Measurements from ENCODE around the gene VARS2.
"Not testable (repeated sequence)": the region's sequence is repeated elsewhere in the genome, so short reads cannot be mapped to it uniquely, and the experiment has no call there.

The VARS2 gene

DNA sequence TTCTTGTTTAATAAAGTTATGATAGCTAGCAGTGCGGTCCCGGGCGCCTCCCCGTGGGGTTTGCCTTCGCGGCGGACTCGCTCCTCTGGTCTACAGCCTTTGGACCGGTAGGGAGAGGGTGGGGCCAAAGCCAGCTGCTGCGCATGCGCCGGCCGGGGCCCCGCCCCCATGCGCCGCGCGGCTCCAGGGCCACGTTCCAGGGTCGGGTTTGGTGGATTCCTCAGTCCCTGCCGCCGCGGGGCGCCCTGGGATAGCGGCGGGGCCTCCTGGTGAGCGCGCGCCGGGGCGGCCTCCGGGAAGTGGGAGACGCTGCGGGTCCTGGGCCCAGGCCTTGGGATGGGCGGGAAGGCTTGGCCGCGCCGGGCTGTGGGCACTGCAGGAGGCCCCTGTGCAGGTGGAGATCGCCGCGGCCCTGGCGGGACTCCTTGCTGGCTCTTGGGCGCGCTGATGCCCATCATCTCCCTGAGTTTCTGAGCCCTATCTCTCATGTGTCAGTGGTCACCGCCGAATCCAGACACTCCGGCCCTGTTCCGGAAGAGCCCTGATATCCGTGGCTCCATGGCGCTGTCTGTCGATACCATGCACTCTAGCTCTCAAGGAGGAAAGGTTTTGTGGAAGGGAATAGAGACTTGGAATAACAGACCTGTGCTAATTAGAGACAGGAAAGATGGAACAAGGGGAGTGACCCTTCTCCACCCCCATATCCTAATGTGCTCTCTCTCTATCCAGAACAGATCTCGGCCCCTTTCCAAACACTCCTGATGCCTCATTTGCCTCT, at the start of gene VARS2:
Gene VARS2, plus strand, starts transcription at position 163 of the 778 bp plus-strand sequence. Its CDS starts 599 bp downstream, at position 762.
- peak; percentile 75 for DNase-seq (ENCODE audit: low read depth)

DNA sequence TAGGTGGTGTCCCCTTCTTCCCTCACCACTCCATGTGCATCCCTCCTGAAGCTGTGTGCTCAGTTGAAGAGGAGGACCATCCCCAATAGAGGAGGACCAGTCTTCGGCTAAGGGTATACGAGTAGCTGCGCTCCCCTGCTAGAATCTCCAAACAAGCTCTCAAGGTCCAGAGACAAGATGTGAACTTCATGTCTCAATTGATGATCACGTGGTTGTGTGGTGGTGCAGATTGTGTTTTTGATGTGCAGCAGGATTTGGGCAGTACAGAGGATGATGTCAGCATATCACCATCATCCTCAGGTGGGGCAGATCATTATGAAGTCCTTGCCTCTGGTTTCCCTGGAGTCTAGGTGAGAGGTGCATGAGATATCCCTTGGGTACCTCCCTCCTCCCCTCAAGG, 49.7 kb upstream of the VARS2 start:
- DNase-seq (ENCODE audit: low read depth): no peak

DNA sequence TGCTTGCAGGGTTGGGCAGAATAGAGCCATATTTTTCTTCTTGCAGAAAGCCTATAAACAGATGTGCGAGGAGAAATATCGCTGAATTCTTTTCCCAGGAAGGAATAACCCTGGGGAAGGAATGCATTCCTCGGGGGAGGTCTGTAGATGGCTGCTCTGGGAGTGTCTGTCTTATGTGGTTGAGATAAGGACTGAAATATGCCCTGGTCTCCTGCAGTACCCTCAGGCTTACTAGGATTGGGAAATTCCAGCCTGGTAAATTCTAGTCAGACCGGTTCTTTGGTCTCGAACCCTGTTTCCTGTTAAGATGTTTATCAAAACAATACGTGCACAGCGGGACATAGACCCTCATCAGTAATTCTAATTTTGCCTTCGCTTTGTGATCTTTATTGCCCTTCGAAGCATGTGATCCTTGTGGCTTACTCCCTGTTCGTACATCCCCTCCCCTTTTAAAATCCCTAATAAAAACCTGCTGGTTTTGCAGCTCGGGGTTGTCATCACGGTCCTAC, 44.7 kb upstream of the VARS2 start:
- DNase-seq (ENCODE audit: low read depth): not testable (repeated sequence)

DNA sequence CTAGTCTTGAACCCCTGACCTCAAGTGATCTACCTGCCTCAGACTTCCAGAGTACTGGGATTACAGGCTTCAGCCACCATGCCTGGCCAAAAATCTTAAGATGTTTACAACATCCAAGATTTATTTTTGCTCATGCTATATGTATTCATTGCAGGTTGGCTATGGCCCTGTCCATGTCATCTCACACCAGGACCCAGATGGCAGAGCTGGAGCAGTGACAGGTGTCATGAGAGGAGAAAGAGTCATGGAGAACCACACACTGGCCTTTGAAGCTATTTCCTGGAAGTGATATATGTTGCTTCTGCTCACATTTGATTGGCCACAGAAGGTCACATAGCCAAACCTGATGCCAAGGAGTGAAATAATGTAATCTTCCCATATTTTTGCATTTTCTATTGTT, 43.5 kb upstream of the VARS2 start:
- no peak for DNase-seq (ENCODE audit: low read depth)

DNA sequence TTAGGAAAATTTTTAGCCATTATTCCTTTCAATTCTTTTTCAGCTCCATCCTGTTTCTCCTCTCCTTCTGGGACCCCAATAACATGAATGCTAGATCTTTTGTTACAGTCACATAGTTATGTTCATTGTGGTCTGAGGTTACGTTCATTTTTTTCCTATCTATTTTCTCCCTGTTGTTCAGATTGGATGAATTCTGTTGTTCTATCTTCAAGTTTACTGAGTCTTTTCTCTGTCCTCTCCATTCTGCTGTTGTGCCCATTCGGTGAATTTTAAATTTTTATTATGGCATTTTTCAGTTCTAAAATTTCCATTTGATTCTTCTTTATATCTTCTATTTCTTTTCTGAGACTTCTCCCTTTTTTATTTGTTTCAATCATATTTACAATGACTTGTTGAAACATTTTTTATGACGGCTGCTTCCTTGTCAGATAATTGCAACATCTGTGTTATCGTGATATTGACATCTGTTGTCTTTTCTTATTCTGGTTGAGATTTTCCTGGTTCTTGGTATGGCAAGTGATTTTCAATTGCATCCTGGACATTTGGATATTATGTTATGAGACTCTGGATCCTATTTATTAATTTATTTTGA, 42.4 kb upstream of the VARS2 start:
- no peak for DNase-seq (ENCODE audit: low read depth)

- no peak for DNase-seq (ENCODE audit: low read depth)
These were observed 40.8 kb upstream of the VARS2 start for GRCh38 chr6:30873137-30873640.

DNA sequence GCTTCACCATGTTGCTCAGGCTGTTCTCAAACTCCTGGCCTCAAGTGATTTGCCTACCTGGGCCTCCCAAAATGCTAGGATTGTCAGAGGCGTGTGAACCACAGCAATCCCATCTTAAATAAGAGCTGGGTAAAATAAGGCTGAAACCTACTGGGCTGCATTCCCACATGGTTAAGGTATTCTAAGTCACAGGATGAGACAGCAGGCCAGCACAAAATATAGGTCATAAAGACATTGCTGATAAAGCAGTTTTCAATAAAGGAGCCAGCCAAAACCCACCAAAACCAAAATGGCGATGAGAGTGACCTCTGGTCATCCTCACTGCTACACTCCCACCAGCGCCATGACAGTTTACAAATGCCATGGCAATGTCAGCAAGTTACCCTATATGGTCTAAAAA, 40.2 kb upstream of the VARS2 start:
- not testable (repeated sequence) for DNase-seq (ENCODE audit: low read depth)

DNA sequence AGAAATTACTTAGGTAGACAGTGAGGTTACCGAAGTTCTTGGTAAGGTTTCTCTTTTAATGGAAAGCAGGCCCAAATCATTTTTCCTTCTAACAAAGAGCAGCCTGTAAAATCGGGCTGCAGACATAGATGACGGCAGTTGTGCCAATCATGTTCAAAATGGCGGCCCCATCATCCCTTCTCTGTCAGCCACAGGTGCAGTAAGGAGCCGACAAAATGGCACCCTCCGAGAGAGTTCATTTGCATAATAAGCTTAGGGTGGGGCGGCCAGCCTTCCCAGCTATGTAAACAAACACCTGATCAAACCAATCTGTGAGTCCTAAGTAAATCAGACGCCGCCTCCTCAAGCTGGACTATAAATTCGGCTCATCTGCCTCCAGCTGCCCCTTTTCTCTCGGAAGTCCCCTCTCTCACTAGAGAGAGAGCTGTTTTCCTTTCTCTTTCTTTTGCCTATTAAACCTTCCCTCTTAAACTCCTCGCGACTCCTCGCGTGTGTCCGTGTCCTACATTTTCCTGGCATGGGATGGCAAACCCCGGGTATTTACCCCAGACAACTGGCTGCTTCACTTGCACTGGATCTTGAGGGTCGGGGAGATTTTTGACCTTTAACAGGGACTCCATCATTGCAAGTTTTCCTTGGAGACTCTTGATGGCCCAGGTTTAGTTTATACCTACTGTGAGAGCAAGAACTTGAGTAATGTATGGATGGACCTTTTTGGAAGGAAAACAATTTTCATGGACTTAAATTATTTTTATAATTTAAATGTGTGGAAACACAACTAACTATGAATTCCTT, 38.6 kb upstream of the VARS2 start:
- DNase-seq (ENCODE audit: low read depth): no peak

- DNase-seq (ENCODE audit: low read depth): no peak
These were observed 37.9 kb upstream of the VARS2 start for GRCh38 chr6:30876039-30876730.

- DNase-seq (ENCODE audit: low read depth): peak; percentile 53
These were observed 36.4 kb upstream of the VARS2 start for GRCh38 chr6:30877419-30878262.

GRCh38 chr6:30879684-30880427, 34.2 kb upstream of the VARS2 start:
- no peak for DNase-seq (ENCODE audit: low read depth)

- DNase-seq (ENCODE audit: low read depth): no peak
These were observed 33.3 kb upstream of the VARS2 start for GRCh38 chr6:30880698-30881252.

GRCh38 chr6:30881392-30882203, 32.4 kb upstream of the VARS2 start:
- no peak for DNase-seq (ENCODE audit: low read depth)

GRCh38 chr6:30882204-30882758, 31.8 kb upstream of the VARS2 start:
- DNase-seq (ENCODE audit: low read depth): no peak

- no peak for DNase-seq (ENCODE audit: low read depth)
These were observed 31.0 kb upstream of the VARS2 start for GRCh38 chr6:30882759-30883684.

DNA sequence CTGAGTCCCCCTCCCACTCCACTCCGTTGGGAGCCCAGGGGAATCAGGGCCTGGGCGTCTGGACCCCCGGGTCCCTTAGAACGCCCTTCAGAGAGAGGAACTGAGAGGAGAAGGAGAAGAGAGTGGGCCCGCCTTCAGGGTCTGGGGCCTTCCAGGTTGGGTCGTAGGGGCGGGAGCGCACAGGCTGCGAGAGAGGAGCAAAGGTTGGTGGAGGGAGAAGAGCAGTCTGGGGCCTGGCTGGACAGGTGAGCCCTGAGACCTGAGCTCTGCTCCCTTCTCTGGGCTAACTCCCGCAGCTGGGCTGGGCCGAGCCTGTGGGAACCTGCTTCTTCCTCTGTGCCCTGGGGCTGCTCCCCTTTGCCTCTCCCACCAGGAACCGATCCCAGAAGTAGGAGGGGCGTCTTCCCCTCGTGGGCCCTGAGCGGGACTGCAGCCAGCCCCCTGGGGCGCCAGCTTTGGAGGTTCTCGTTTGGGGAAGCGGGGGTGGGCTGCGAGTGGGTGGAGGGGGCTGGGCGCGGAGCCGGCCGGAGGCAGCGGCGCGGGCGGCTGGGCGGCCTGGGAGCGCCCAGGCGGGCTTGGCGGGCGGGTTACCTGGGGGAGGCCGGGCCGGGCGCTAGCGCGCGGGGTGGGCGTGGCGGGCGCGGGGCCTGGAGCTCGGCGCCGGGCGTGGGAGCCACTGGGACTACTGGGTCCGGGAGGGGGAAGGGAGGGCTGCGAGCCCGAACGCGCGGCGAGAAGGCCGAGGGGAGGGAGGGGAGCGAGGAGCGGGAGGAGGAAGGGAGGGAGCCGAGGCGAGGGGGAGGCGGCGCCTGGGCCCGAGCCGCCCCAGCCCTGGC, 30.1 kb upstream of the VARS2 start, which contains the start of gene DDR1:
Gene DDR1, plus strand, starts transcription at position 835 of the 836 bp plus-strand sequence. CDS start 4,211 bp downstream, outside the sequence.
- DNase-seq (ENCODE audit: low read depth): peak; percentile 37
